ENCODE data around the gene MPP2. TPM values are rescaled to one million over a fixed set of nuclear protein-coding genes. Genes with fewer than 3 reads are reported as not detected.
A peak's percentile ranks its signal among the peaks of the same experiment; 100 is the strongest.

Gene MPP2
- total and polyA plus RNA-seq, 2 of the 13 experiments (the other 11 are each of a cell fraction or from before 2014, with no cell fraction given), result 0.20 to 1.7 TPM

DNA sequence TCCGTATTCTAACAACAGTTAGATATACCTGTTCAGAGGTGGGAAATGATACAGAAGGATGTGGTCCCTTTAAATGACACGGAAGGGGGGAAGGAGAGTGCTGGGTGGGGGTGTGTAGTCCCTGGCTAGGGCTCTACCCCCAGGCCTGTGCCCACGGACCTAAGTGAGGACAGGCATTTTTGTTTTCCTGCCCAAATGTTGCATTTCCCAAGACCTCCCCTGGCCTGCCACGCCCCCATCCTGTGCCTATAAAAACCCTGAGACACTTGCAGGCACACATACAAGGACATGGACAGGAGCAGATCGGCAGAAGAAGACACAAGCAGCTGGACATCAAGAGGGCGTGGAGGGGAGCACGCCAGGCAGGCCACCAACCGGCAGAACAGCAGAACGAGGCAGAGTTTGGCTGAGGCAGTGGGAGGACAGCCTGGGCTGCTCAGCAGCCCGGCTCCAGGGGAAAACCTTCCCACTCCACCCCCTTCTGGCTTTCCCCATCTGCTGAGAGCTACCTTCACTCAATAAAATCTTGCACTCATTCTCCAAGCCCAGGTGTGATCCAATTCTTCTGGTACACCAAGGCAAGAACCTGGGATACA lies 13.3 kb upstream of the MPP2 start:
- H3K27ac ChIP-seq (ENCODE audit: extremely low read length, insufficient read depth, low read length), result no peak overlapping the region
- no peaks in the 10 kb centered on the region for H3K79me2 ChIP-seq (ENCODE audit: insufficient read depth, low read length)
- H3K27me3 ChIP-seq (ENCODE audit: control insufficient read depth in 1 of 2, insufficient read depth in 2 of 2, low read length in 2 of 2), result peaks cover 7 to 51% of the 10 kb centered on the region in 2 experiments; a peak in 4 of 5 replicates
- no peak overlapping the region for H3K4me3 ChIP-seq (replicated peaks in 1 of 3; ENCODE audit: insufficient read depth in 1 of 3, low read depth in 2 of 3, low read length in 3 of 3)
- no peaks in the 10 kb centered on the region for H4K20me1 ChIP-seq (ENCODE audit: insufficient read depth, low read length)
- H3K4me1 ChIP-seq (ENCODE audit: insufficient read depth, low read length), result peaks cover 9% of the 10 kb centered on the region
- CTCF ChIA-PET (ENCODE audit: low intra/inter-chr PET ratio, low total read pairs), result no interaction called here
- TF ChIP-seq, protein P1, sequence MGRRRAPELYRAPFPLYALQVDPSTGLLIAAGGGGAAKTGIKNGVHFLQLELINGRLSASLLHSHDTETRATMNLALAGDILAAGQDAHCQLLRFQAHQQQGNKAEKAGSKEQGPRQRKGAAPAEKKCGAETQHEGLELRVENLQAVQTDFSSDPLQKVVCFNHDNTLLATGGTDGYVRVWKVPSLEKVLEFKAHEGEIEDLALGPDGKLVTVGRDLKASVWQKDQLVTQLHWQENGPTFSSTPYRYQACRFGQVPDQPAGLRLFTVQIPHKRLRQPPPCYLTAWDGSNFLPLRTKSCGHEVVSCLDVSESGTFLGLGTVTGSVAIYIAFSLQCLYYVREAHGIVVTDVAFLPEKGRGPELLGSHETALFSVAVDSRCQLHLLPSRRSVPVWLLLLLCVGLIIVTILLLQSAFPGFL (CRISPR knock-in tag; IDR thresholded peaks at IDR 0.05), result no peak
- TF ChIP-seq, protein P2, sequence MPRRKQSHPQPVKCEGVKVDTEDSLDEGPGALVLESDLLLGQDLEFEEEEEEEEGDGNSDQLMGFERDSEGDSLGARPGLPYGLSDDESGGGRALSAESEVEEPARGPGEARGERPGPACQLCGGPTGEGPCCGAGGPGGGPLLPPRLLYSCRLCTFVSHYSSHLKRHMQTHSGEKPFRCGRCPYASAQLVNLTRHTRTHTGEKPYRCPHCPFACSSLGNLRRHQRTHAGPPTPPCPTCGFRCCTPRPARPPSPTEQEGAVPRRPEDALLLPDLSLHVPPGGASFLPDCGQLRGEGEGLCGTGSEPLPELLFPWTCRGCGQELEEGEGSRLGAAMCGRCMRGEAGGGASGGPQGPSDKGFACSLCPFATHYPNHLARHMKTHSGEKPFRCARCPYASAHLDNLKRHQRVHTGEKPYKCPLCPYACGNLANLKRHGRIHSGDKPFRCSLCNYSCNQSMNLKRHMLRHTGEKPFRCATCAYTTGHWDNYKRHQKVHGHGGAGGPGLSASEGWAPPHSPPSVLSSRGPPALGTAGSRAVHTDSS (CRISPR knock-in tag; conservative IDR thresholded peaks at IDR 0.05), result no peak
- TF ChIP-seq, protein P3, sequence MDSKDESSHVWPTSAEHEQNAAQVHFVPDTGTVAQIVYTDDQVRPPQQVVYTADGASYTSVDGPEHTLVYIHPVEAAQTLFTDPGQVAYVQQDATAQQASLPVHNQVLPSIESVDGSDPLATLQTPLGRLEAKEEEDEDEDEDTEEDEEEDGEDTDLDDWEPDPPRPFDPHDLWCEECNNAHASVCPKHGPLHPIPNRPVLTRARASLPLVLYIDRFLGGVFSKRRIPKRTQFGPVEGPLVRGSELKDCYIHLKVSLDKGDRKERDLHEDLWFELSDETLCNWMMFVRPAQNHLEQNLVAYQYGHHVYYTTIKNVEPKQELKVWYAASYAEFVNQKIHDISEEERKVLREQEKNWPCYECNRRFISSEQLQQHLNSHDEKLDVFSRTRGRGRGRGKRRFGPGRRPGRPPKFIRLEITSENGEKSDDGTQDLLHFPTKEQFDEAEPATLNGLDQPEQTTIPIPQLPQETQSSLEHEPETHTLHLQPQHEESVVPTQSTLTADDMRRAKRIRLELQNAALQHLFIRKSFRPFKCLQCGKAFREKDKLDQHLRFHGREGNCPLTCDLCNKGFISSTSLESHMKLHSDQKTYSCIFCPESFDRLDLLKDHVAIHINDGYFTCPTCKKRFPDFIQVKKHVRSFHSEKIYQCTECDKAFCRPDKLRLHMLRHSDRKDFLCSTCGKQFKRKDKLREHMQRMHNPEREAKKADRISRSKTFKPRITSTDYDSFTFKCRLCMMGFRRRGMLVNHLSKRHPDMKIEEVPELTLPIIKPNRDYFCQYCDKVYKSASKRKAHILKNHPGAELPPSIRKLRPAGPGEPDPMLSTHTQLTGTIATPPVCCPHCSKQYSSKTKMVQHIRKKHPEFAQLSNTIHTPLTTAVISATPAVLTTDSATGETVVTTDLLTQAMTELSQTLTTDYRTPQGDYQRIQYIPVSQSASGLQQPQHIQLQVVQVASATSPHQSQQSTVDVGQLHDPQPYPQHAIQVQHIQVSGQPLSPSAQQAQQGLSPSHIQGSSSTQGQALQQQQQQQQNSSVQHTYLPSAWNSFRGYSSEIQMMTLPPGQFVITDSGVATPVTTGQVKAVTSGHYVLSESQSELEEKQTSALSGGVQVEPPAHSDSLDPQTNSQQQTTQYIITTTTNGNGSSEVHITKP (CRISPR knock-in tag; IDR thresholded peaks at IDR 0.05; ENCODE audit: low read depth), result no peak
- TF ChIP-seq ESRRA (CRISPR knock-in tag; IDR thresholded peaks at IDR 0.05; ENCODE audit: low read depth), result no peak
- TF ChIP-seq, protein P4, sequence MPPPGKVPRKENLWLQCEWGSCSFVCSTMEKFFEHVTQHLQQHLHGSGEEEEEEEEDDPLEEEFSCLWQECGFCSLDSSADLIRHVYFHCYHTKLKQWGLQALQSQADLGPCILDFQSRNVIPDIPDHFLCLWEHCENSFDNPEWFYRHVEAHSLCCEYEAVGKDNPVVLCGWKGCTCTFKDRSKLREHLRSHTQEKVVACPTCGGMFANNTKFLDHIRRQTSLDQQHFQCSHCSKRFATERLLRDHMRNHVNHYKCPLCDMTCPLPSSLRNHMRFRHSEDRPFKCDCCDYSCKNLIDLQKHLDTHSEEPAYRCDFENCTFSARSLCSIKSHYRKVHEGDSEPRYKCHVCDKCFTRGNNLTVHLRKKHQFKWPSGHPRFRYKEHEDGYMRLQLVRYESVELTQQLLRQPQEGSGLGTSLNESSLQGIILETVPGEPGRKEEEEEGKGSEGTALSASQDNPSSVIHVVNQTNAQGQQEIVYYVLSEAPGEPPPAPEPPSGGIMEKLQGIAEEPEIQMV (CRISPR knock-in tag; IDR thresholded peaks at IDR 0.05; ENCODE audit: low read depth), result peak; percentile 24; the same call in 1 of the 2 replicates
- no peak for DNase-seq (ENCODE audit: low spot score)
- no peaks in the 10 kb centered on the region for H3K36me3 ChIP-seq (replicated peaks in 1 of 2; ENCODE audit: control insufficient read depth in 1 of 2, insufficient read depth in 2 of 2, low read length in 2 of 2)
- intact Hi-C loops (cut with micrococcal nuclease; ENCODE audit: unreplicated experiment), result no loop called here
- no peaks in the 10 kb centered on the region for H3K9me3 ChIP-seq (ENCODE audit: low read length)
- H3K9ac ChIP-seq (ENCODE audit: insufficient read depth, low read depth, low read length), result no peak overlapping the region
- peak; percentile 59 for ATAC-seq
- no peak overlapping the region for H3K4me2 ChIP-seq (ENCODE audit: low read depth, low read length)
- no TSS peak for BruUV-seq (replicated peaks)
- no peak for FAIRE-seq
- WGBS (ENCODE audit: low lambda C conversion rate), result 16% methylated on average over 10 of the region's 10 CpGs
- H2AFZ ChIP-seq (ENCODE audit: low read length), result no peak overlapping the region
- in situ Hi-C loops (cut with HindIII; ENCODE audit: extremely low pct_ligation_motif_present, low pct_unique_long_range_greater_than_20kb), result no loop called here
- POLR2A ChIA-PET, result no interaction called here

All from HepG2 (cell line).